GM21515 (cell line): ENCODE measurements around the gene ENO3.
A peak's percentile ranks its signal among the peaks of the same experiment; 100 is the strongest.

ENCODE experiments used
- ATAC-seq: cut with Tn5 transposase; IDR thresholded peaks from one replicate; pipeline ENCODE4 v1.9.1; 2021; ENCODE audit not compliant: unreplicated experiment

ENO3 gene

GRCh38 chr17:4949321-4950074, 1.4 kb upstream of the ENO3 start:
- ATAC-seq = peak; percentile 29

GRCh38 chr17:4950075-4950745, 709 bp upstream of the ENO3 start:
- ATAC-seq = no peak

- ATAC-seq = no peak
These were observed 567 bp downstream of the ENO3 start for GRCh38 chr17:4951486-4951885.

- ATAC-seq = no peak
These were observed 2.6 kb downstream of the ENO3 start for GRCh38 chr17:4953451-4953961.

GRCh38 chr17:4955091-4955490, 4.2 kb downstream of the ENO3 start:
- no peak for ATAC-seq

- ATAC-seq = no peak
These were observed 5.7 kb downstream of the ENO3 start for GRCh38 chr17:4956493-4957061.

- no peak for ATAC-seq
These were observed 7.2 kb downstream of the ENO3 start for GRCh38 chr17:4958102-4958501.

GRCh38 chr17:4959261-4959965, 8.5 kb downstream of the ENO3 start:
- no peak for ATAC-seq

GRCh38 chr17:4960279-4960922, 9.5 kb downstream of the ENO3 start:
- no peak for ATAC-seq

GRCh38 chr17:4965311-4965986, 14.5 kb downstream of the ENO3 start:
- ATAC-seq = no peak

- ATAC-seq = peak; percentile 77
These were observed 16.1 kb downstream of the ENO3 start for GRCh38 chr17:4966844-4967538.

GRCh38 chr17:4967539-4968485, 16.9 kb downstream of the ENO3 start, which contains the start of gene SPAG7:
Gene SPAG7 (minus strand): TSS chr17:4967817. CDS start chr17:4967804, 13 bp downstream.
- peak; percentile 51 for ATAC-seq

- ATAC-seq = no peak
These were observed 17.6 kb downstream of the ENO3 start for GRCh38 chr17:4968486-4969046.

- no peak for ATAC-seq
These were observed 18.2 kb downstream of the ENO3 start for GRCh38 chr17:4969047-4969550.

- ATAC-seq = no peak
These were observed 18.7 kb downstream of the ENO3 start for GRCh38 chr17:4969551-4970173.

GRCh38 chr17:4970273-4970672, 19.4 kb downstream of the ENO3 start:
- ATAC-seq = no peak

GRCh38 chr17:4971826-4972225, 20.9 kb downstream of the ENO3 start:
- no peak for ATAC-seq

GRCh38 chr17:4972322-4972721, 21.4 kb downstream of the ENO3 start:
- ATAC-seq = no peak
